Chondrocyte (in vitro differentiated cells): Measurements from ENCODE around the gene ATP5ME. TPM values are rescaled to one million over a fixed set of nuclear protein-coding genes. Genes with fewer than 3 reads are reported as not detected.

ENCODE experiments used
- DNase-seq: peaks from one replicate; pipeline ENCODE4 v3.0.0; 2021; ENCODE audit warnings: mixed read lengths, low spot score
- H3K27ac Mint-ChIP-seq: one replicate; pipeline ENCODE4 v1.8.0; 2021; ENCODE audit warnings: mild to moderate bottlenecking, moderate library complexity, mixed read lengths; ENCODE audit not compliant: unreplicated experiment
- H3K27me3 Mint-ChIP-seq: 2 replicates; pipeline ENCODE4 v1.8.0; 2021; ENCODE audit warnings: low read depth, mixed read lengths
- H3K36me3 Mint-ChIP-seq: 2 replicates; pipeline ENCODE4 v1.8.0; 2021; ENCODE audit warnings: low read depth, mixed read lengths
- H3K4me1 Mint-ChIP-seq: 2 replicates; pipeline ENCODE4 v1.8.0; 2021; ENCODE audit warnings: low read depth, mild to moderate bottlenecking, mixed read lengths
- H3K4me3 Mint-ChIP-seq: one replicate; pipeline ENCODE4 v1.8.0; 2021; ENCODE audit warnings: mild to moderate bottlenecking, moderate library complexity, mixed read lengths; ENCODE audit not compliant: unreplicated experiment
- H3K9me3 Mint-ChIP-seq: 2 replicates; pipeline ENCODE4 v1.8.0; 2021; ENCODE audit warnings: low read depth, mixed read lengths
- CTCF ChIP-seq: fragments of 200-600 bp; sonication (generic); IDR thresholded peaks from 2 replicates; pipeline ENCODE4 v1.5.0; 2021; ENCODE audit warnings: antibody characterized with exemption, mild to moderate bottlenecking, moderate library complexity
- total RNA-seq: library from RNA; stranded (reverse); gene quantifications from 3 replicates; pipeline ENCODE4 v1.2.1, GENCODE V29; 2021

ATP5ME gene
- total RNA-seq, 1 donor from 2014 or later: 240 TPM

GRCh38 chr4:659851-660250, 14.2 kb downstream of the ATP5ME start:
- H3K9me3 Mint-ChIP-seq: no peaks in the 10 kb centered on the region
- H3K27ac Mint-ChIP-seq: no peak overlapping the region
- no peaks in the 10 kb centered on the region for H3K36me3 Mint-ChIP-seq
- no peak for TF ChIP-seq CTCF
- peak; percentile 66 for DNase-seq
- H3K4me3 Mint-ChIP-seq: no peak overlapping the region
- H3K27me3 Mint-ChIP-seq: no peaks in the 10 kb centered on the region
- H3K4me1 Mint-ChIP-seq: peaks cover 2% of the 10 kb centered on the region

- no peak overlapping the region for H3K4me3 Mint-ChIP-seq
- no peaks in the 10 kb centered on the region for H3K9me3 Mint-ChIP-seq
- peak; percentile 68 for DNase-seq
- H3K27ac Mint-ChIP-seq: no peak overlapping the region
- no peaks in the 10 kb centered on the region for H3K27me3 Mint-ChIP-seq
- H3K36me3 Mint-ChIP-seq: no peaks in the 10 kb centered on the region
- no peak for TF ChIP-seq CTCF
- no peaks in the 10 kb centered on the region for H3K4me1 Mint-ChIP-seq
These were observed 15.1 kb downstream of the ATP5ME start for GRCh38 chr4:658681-659667.

- H3K4me3 Mint-ChIP-seq: no peak overlapping the region
- peak; percentile 86 for DNase-seq
- H3K4me1 Mint-ChIP-seq: no peaks in the 10 kb centered on the region
- H3K27ac Mint-ChIP-seq: no peak overlapping the region
- TF ChIP-seq CTCF: no peak
- H3K27me3 Mint-ChIP-seq: no peaks in the 10 kb centered on the region
- no peaks in the 10 kb centered on the region for H3K9me3 Mint-ChIP-seq
- H3K36me3 Mint-ChIP-seq: no peaks in the 10 kb centered on the region
These were observed 16.0 kb downstream of the ATP5ME start for GRCh38 chr4:657834-658667.

- no peak overlapping the region for H3K4me3 Mint-ChIP-seq
- H3K9me3 Mint-ChIP-seq: no peaks in the 10 kb centered on the region
- peak; percentile 84 for DNase-seq
- no peaks in the 10 kb centered on the region for H3K36me3 Mint-ChIP-seq
- no peaks in the 10 kb centered on the region for H3K27me3 Mint-ChIP-seq
- H3K27ac Mint-ChIP-seq: no peak overlapping the region
- H3K4me1 Mint-ChIP-seq: no peaks in the 10 kb centered on the region
- no peak for TF ChIP-seq CTCF
These were observed 16.7 kb downstream of the ATP5ME start for GRCh38 chr4:657338-657833.
